ENCODE data around the gene MORN5.

GRCh38 chr9:122120316-122121071, 39.2 kb upstream of the MORN5 start:
- TF ChIP-seq CHD4 (IDR thresholded peaks at IDR 0.05; ENCODE audit: borderline replicate concordance) (no peak), CTCF (IDR thresholded peaks at IDR 0.05) (no peak), PBX3 (IDR thresholded peaks at IDR 0.05) (no peak), ESRRA (IDR thresholded peaks at IDR 0.05; ENCODE audit: borderline replicate concordance, low read length) (no peak), EP300 (IDR thresholded peaks at IDR 0.05) (no peak), MAX (IDR thresholded peaks at IDR 0.05) (no peak), NFE2L2 (conservative IDR thresholded peaks at IDR 0.05; ENCODE audit: low read length) (no peak), NR3C1 (IDR thresholded peaks at IDR 0.05) (no peak), POLR2A (IDR thresholded peaks at IDR 0.05; ENCODE audit: low read length) (no peak), GATA3 (IDR thresholded peaks at IDR 0.05; ENCODE audit: borderline replicate concordance) (no peak), JUNB (IDR thresholded peaks at IDR 0.05) (no peak), RAD21 (conservative IDR thresholded peaks at IDR 0.05 in 1 of 2, IDR thresholded peaks at IDR 0.05 in 1 of 2) (no peak), RCOR1 (IDR thresholded peaks at IDR 0.05; ENCODE audit: low read depth, low read length) (no peak)
